ENCODE measurements around the gene MIER2.

- TF ChIP-seq, protein P1, sequence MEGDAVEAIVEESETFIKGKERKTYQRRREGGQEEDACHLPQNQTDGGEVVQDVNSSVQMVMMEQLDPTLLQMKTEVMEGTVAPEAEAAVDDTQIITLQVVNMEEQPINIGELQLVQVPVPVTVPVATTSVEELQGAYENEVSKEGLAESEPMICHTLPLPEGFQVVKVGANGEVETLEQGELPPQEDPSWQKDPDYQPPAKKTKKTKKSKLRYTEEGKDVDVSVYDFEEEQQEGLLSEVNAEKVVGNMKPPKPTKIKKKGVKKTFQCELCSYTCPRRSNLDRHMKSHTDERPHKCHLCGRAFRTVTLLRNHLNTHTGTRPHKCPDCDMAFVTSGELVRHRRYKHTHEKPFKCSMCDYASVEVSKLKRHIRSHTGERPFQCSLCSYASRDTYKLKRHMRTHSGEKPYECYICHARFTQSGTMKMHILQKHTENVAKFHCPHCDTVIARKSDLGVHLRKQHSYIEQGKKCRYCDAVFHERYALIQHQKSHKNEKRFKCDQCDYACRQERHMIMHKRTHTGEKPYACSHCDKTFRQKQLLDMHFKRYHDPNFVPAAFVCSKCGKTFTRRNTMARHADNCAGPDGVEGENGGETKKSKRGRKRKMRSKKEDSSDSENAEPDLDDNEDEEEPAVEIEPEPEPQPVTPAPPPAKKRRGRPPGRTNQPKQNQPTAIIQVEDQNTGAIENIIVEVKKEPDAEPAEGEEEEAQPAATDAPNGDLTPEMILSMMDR (IDR thresholded peaks at IDR 0.05; ENCODE audit: low read length): no peak
- TF ChIP-seq EZH2phosphoT487 (IDR thresholded peaks at IDR 0.05; ENCODE audit: low read length) (no peak), EZH2 (optimal IDR thresholded peaks at IDR 0.05; ENCODE audit: low read depth, low read length) (no peak)
Observed at GRCh38 chr19:292951-293350, 51.6 kb downstream of the MIER2 start.

All from MM.1S (cell line).